ENCODE measurements around the gene BDP1.
"Not testable (repeated sequence)": the region's sequence is repeated elsewhere in the genome, so short reads cannot be mapped to it uniquely, and the experiment has no call there.

Gene BDP1

GRCh38 chr5:71481441-71481840 lies 26.0 kb downstream of the BDP1 start:
- 0 out of 2 replicates have a peak, but pooled peaks cover 4% of the 10 kb centered on the region for H3K36me3 ChIP-seq (ENCODE audit: insufficient read depth)
- H3K79me2 ChIP-seq (ENCODE audit: insufficient read depth, low read depth), result no peaks in the 10 kb centered on the region
- H3K4me1 ChIP-seq (ENCODE audit: low read depth, poor library complexity, severe bottlenecking), result no peaks in the 10 kb centered on the region
- no peaks in the 10 kb centered on the region for H4K20me1 ChIP-seq (ENCODE audit: insufficient read depth)
- no peak for TF ChIP-seq CTCF (conservative IDR thresholded peaks at IDR 0.05; ENCODE audit: low read depth, low read length)
- no peak overlapping the region for H3K9ac ChIP-seq
- no peaks in the 10 kb centered on the region for H3K27me3 ChIP-seq (ENCODE audit: insufficient read depth, low read depth)
- H3K4me3 ChIP-seq (IDR thresholded peaks at IDR 0.05; ENCODE audit: insufficient read depth, low read depth, low read length), result no peak overlapping the region
- H2AFZ ChIP-seq (ENCODE audit: low read depth), result no peak overlapping the region
- no peak overlapping the region for H3K27ac ChIP-seq
- no peak overlapping the region for H3K4me2 ChIP-seq

GRCh38 chr5:71482132-71482531 lies 26.7 kb downstream of the BDP1 start:
- H3K27me3 ChIP-seq (ENCODE audit: insufficient read depth, low read depth), result no peaks in the 10 kb centered on the region
- no peak overlapping the region for H3K4me3 ChIP-seq (IDR thresholded peaks at IDR 0.05; ENCODE audit: insufficient read depth, low read depth, low read length)
- H2AFZ ChIP-seq (ENCODE audit: low read depth), result no peak overlapping the region
- H3K4me1 ChIP-seq (ENCODE audit: low read depth, poor library complexity, severe bottlenecking), result no peaks in the 10 kb centered on the region
- H3K4me2 ChIP-seq, result no peak overlapping the region
- no peaks in the 10 kb centered on the region for H3K79me2 ChIP-seq (ENCODE audit: insufficient read depth, low read depth)
- H4K20me1 ChIP-seq (ENCODE audit: insufficient read depth), result no peaks in the 10 kb centered on the region
- peaks cover 4% of the 10 kb centered on the region; the same call in 1 of the 2 replicates for H3K36me3 ChIP-seq (ENCODE audit: insufficient read depth)
- TF ChIP-seq CTCF (conservative IDR thresholded peaks at IDR 0.05; ENCODE audit: low read depth, low read length), result no peak
- no peak overlapping the region for H3K27ac ChIP-seq
- H3K9ac ChIP-seq, result no peak overlapping the region

GRCh38 chr5:71483355-71483754 lies 27.9 kb downstream of the BDP1 start:
- H3K79me2 ChIP-seq (ENCODE audit: insufficient read depth, low read depth), result no peaks in the 10 kb centered on the region
- no peak overlapping the region for H3K9ac ChIP-seq
- no peak overlapping the region for H3K4me2 ChIP-seq
- no peaks in the 10 kb centered on the region for H4K20me1 ChIP-seq (ENCODE audit: insufficient read depth)
- no peaks in the 10 kb centered on the region for H3K4me1 ChIP-seq (ENCODE audit: low read depth, poor library complexity, severe bottlenecking)
- no peak overlapping the region for H3K27ac ChIP-seq
- no peak overlapping the region for H2AFZ ChIP-seq (ENCODE audit: low read depth)
- peaks cover 4% of the 10 kb centered on the region; the same call in 1 of the 2 replicates for H3K36me3 ChIP-seq (ENCODE audit: insufficient read depth)
- TF ChIP-seq CTCF (conservative IDR thresholded peaks at IDR 0.05; ENCODE audit: low read depth, low read length), result no peak
- no peaks in the 10 kb centered on the region for H3K27me3 ChIP-seq (ENCODE audit: insufficient read depth, low read depth)
- no peak overlapping the region for H3K4me3 ChIP-seq (IDR thresholded peaks at IDR 0.05; ENCODE audit: insufficient read depth, low read depth, low read length)

- no peaks in the 10 kb centered on the region for H4K20me1 ChIP-seq (ENCODE audit: insufficient read depth)
Measured at GRCh38 chr5:71492817-71493615, 37.6 kb downstream of the BDP1 start.

GRCh38 chr5:71494202-71494601 lies 38.8 kb downstream of the BDP1 start:
- H3K27me3 ChIP-seq (ENCODE audit: insufficient read depth, low read depth); H3K4me3 ChIP-seq (IDR thresholded peaks at IDR 0.05; ENCODE audit: insufficient read depth, low read depth, low read length); H4K20me1 ChIP-seq (ENCODE audit: insufficient read depth); H2AFZ ChIP-seq (ENCODE audit: low read depth); H3K9ac ChIP-seq; H3K4me2 ChIP-seq; H3K79me2 ChIP-seq (ENCODE audit: insufficient read depth, low read depth); H3K27ac ChIP-seq; H3K4me1 ChIP-seq (ENCODE audit: low read depth, poor library complexity, severe bottlenecking): not testable (repeated sequence)
- H3K36me3 ChIP-seq (ENCODE audit: insufficient read depth), result peaks cover 13% of the 10 kb centered on the region; the same call in 1 of the 2 replicates

More at GRCh38 chr5:71492817-71493615, 37.6 kb downstream of the BDP1 start:
- 0 out of 2 replicates have a peak, but pooled peaks cover 4% of the 10 kb centered on the region for H3K79me2 ChIP-seq (ENCODE audit: insufficient read depth, low read depth)
- no peak overlapping the region for H3K4me2 ChIP-seq
- no peak overlapping the region for H3K27ac ChIP-seq
- H3K4me3 ChIP-seq (IDR thresholded peaks at IDR 0.05; ENCODE audit: insufficient read depth, low read depth, low read length), result no peak overlapping the region
- H3K4me1 ChIP-seq (ENCODE audit: low read depth, poor library complexity, severe bottlenecking), result no peaks in the 10 kb centered on the region
- H3K9ac ChIP-seq, result no peak overlapping the region
- peaks cover 12% of the 10 kb centered on the region; the same call in 1 of the 2 replicates for H3K36me3 ChIP-seq (ENCODE audit: insufficient read depth)
- no peak for TF ChIP-seq CTCF (conservative IDR thresholded peaks at IDR 0.05; ENCODE audit: low read depth, low read length)
- H2AFZ ChIP-seq (ENCODE audit: low read depth), result no peak overlapping the region
- no peaks in the 10 kb centered on the region for H3K27me3 ChIP-seq (ENCODE audit: insufficient read depth, low read depth)

- H3K4me2 ChIP-seq; H3K27me3 ChIP-seq (ENCODE audit: insufficient read depth, low read depth); H3K4me1 ChIP-seq (ENCODE audit: low read depth, poor library complexity, severe bottlenecking); H3K27ac ChIP-seq; H2AFZ ChIP-seq (ENCODE audit: low read depth); H3K9ac ChIP-seq; H4K20me1 ChIP-seq (ENCODE audit: insufficient read depth); H3K79me2 ChIP-seq (ENCODE audit: insufficient read depth, low read depth); H3K4me3 ChIP-seq (IDR thresholded peaks at IDR 0.05; ENCODE audit: insufficient read depth, low read depth, low read length): not testable (repeated sequence)
- H3K36me3 ChIP-seq (ENCODE audit: insufficient read depth), result peaks cover 20% of the 10 kb centered on the region; the same call in 1 of the 2 replicates
Measured at GRCh38 chr5:71498756-71499155, 43.3 kb downstream of the BDP1 start.

Measured in KMS-11 (cell line).